SJSA1 (cell line): ENCODE measurements around the gene DCHS1. TPM values are rescaled to one million over a fixed set of nuclear protein-coding genes. Genes with fewer than 3 reads are reported as not detected.
A peak's percentile ranks its signal among the peaks of the same experiment; 100 is the strongest.

Experiments
- DNase-seq, 2 experiments: peaks; one replicate each; pipeline ENCODE4 v3.0.0-alpha.2; 2015 to 2020; ENCODE audit warnings: low spot score in 2 of 2, low read depth in 1 of 2
- H3K27ac ChIP-seq: fragments of 250-450 bp; sonication (Bioruptor Pico); 2 replicates; pipeline ENCODE4 v1.5.1; 2020; ENCODE audit warnings: mild to moderate bottlenecking, moderate library complexity
- H3K27me3 ChIP-seq: fragments of 250-450 bp; sonication (Bioruptor Pico); replicated peaks from 2 replicates; pipeline ENCODE4 v1.5.1; 2020; ENCODE audit warnings: mild to moderate bottlenecking, moderate library complexity
- H3K36me3 ChIP-seq: fragments of 250-450 bp; sonication (Bioruptor Pico); 2 replicates; pipeline ENCODE4 v1.5.1; 2020; ENCODE audit warnings: mild to moderate bottlenecking
- H3K4me1 ChIP-seq: fragments of 250-450 bp; sonication (Bioruptor Pico); replicated peaks from 2 replicates; pipeline ENCODE4 v1.6.1; 2021; ENCODE audit warnings: mild to moderate bottlenecking
- H3K4me3 ChIP-seq: fragments of 250-450 bp; sonication (Bioruptor Pico); 2 replicates; pipeline ENCODE4 v1.5.1; 2020; ENCODE audit warnings: mild to moderate bottlenecking
- H3K9me3 ChIP-seq: fragments of 250-450 bp; sonication (Bioruptor Pico); replicated peaks from 2 replicates; pipeline ENCODE4 v1.5.1; 2020; ENCODE audit warnings: mild to moderate bottlenecking
- total RNA-seq: library from RNA; depleted of rRNA; stranded (reverse); fragments of >200 nt; shearing (Covaris generic); gene quantifications from 2 replicates; pipeline ENCODE4 v1.2.3, GENCODE V29; 2014

The DCHS1 gene
- total RNA-seq, 1 experiment from 2014 or later: 12.0 TPM

GRCh38 chr11:6663794-6664469 lies 8.3 kb upstream of the DCHS1 start:
- Histone ChIP-seq H3K9me3 (no peaks in the 10 kb centered on the region), H3K4me3 (no peak overlapping the region), H3K36me3 (no peaks in the 10 kb centered on the region), H3K27ac (no peak overlapping the region), H3K4me1 (no peaks in the 10 kb centered on the region), H3K27me3 (no peaks in the 10 kb centered on the region)
- no peak for DNase-seq

GRCh38 chr11:6660712-6661111 lies 5.1 kb upstream of the DCHS1 start:
- H3K36me3 ChIP-seq: no peaks in the 10 kb centered on the region
- no peak overlapping the region for H3K27ac ChIP-seq
- H3K4me3 ChIP-seq: no peak overlapping the region
- H3K9me3 ChIP-seq: no peaks in the 10 kb centered on the region
- no peak for DNase-seq
- no peaks in the 10 kb centered on the region for H3K27me3 ChIP-seq
- H3K4me1 ChIP-seq: no peaks in the 10 kb centered on the region; the same call in 1 of the 2 replicates

- Histone ChIP-seq H3K9me3 (no peaks in the 10 kb centered on the region), H3K27me3 (no peaks in the 10 kb centered on the region), H3K27ac (no peak overlapping the region), H3K4me1 (no peaks in the 10 kb centered on the region; the same call in none of the 2 replicates), H3K4me3 (no peak overlapping the region), H3K36me3 (no peaks in the 10 kb centered on the region)
- no peak for DNase-seq
Measured at GRCh38 chr11:6658647-6659046, 3.0 kb upstream of the DCHS1 start.

GRCh38 chr11:6657346-6657745 lies 1.7 kb upstream of the DCHS1 start:
- Histone ChIP-seq H3K36me3 (no peaks in the 10 kb centered on the region), H3K9me3 (no peaks in the 10 kb centered on the region), H3K27me3 (no peaks in the 10 kb centered on the region), H3K4me1 (no peaks in the 10 kb centered on the region; the same call in none of the 2 replicates), H3K27ac (no peak overlapping the region), H3K4me3 (no peak overlapping the region)
- DNase-seq: no peak

- Histone ChIP-seq H3K27ac (no peak overlapping the region), H3K4me3 (no peak overlapping the region), H3K9me3 (no peaks in the 10 kb centered on the region), H3K27me3 (no peaks in the 10 kb centered on the region), H3K4me1 (no peaks in the 10 kb centered on the region; the same call in none of the 2 replicates), H3K36me3 (no peaks in the 10 kb centered on the region)
- DNase-seq: no peak
Measured at GRCh38 chr11:6656936-6657335, 1.3 kb upstream of the DCHS1 start.

GRCh38 chr11:6656584-6656915 lies 941 bp upstream of the DCHS1 start:
- no peak overlapping the region for H3K27ac ChIP-seq
- H3K27me3 ChIP-seq: no peaks in the 10 kb centered on the region
- H3K4me3 ChIP-seq: no peak overlapping the region
- H3K36me3 ChIP-seq: no peaks in the 10 kb centered on the region
- H3K9me3 ChIP-seq: no peaks in the 10 kb centered on the region
- DNase-seq: no peak
- no peaks in the 10 kb centered on the region; the same call in none of the 2 replicates for H3K4me1 ChIP-seq

- H3K36me3 ChIP-seq: no peaks in the 10 kb centered on the region
- H3K27ac ChIP-seq: no peak overlapping the region
- no peaks in the 10 kb centered on the region for H3K27me3 ChIP-seq
- no peaks in the 10 kb centered on the region; the same call in none of the 2 replicates for H3K4me1 ChIP-seq
- peak overlapping the region; percentile 41 for H3K4me3 ChIP-seq
- no peaks in the 10 kb centered on the region for H3K9me3 ChIP-seq
- no peak for DNase-seq
Measured at GRCh38 chr11:6655020-6655789, 404 bp downstream of the DCHS1 start.

- Histone ChIP-seq H3K4me1 (no peaks in the 10 kb centered on the region; the same call in none of the 2 replicates), H3K9me3 (no peaks in the 10 kb centered on the region), H3K27me3 (no peaks in the 10 kb centered on the region), H3K36me3 (no peaks in the 10 kb centered on the region), H3K27ac (no peak overlapping the region), H3K4me3 (peak overlapping the region; percentile 41)
- no peak for DNase-seq
Measured at GRCh38 chr11:6654281-6655019, 1.2 kb downstream of the DCHS1 start.

GRCh38 chr11:6653656-6654055 lies 2.0 kb downstream of the DCHS1 start:
- no peak overlapping the region for H3K27ac ChIP-seq
- no peak overlapping the region for H3K4me3 ChIP-seq
- no peaks in the 10 kb centered on the region for H3K9me3 ChIP-seq
- no peaks in the 10 kb centered on the region for H3K36me3 ChIP-seq
- DNase-seq: no peak
- no peaks in the 10 kb centered on the region; the same call in none of the 2 replicates for H3K4me1 ChIP-seq
- no peaks in the 10 kb centered on the region for H3K27me3 ChIP-seq

- Histone ChIP-seq H3K4me3 (no peak overlapping the region), H3K36me3 (no peaks in the 10 kb centered on the region), H3K4me1 (no peaks in the 10 kb centered on the region; the same call in none of the 2 replicates), H3K27ac (no peak overlapping the region), H3K27me3 (no peaks in the 10 kb centered on the region), H3K9me3 (no peaks in the 10 kb centered on the region)
- DNase-seq: no peak
Measured at GRCh38 chr11:6653097-6653496, 2.5 kb downstream of the DCHS1 start.

GRCh38 chr11:6652182-6652581 lies 3.4 kb downstream of the DCHS1 start:
- H3K4me3 ChIP-seq: no peak overlapping the region
- H3K27ac ChIP-seq: no peak overlapping the region
- H3K9me3 ChIP-seq: no peaks in the 10 kb centered on the region
- H3K36me3 ChIP-seq: no peaks in the 10 kb centered on the region
- H3K4me1 ChIP-seq: no peaks in the 10 kb centered on the region; the same call in none of the 2 replicates
- no peak for DNase-seq
- no peaks in the 10 kb centered on the region for H3K27me3 ChIP-seq

- Histone ChIP-seq H3K9me3 (no peaks in the 10 kb centered on the region), H3K4me1 (no peaks in the 10 kb centered on the region; the same call in none of the 2 replicates), H3K36me3 (no peaks in the 10 kb centered on the region), H3K4me3 (no peak overlapping the region), H3K27ac (no peak overlapping the region), H3K27me3 (no peaks in the 10 kb centered on the region)
- DNase-seq: no peak
Measured at GRCh38 chr11:6650980-6651379, 4.6 kb downstream of the DCHS1 start.

GRCh38 chr11:6650104-6650503 lies 5.5 kb downstream of the DCHS1 start:
- Histone ChIP-seq H3K27me3 (no peaks in the 10 kb centered on the region), H3K4me1 (no peaks in the 10 kb centered on the region; the same call in 1 of the 2 replicates), H3K4me3 (no peak overlapping the region), H3K9me3 (no peaks in the 10 kb centered on the region), H3K27ac (no peak overlapping the region), H3K36me3 (no peaks in the 10 kb centered on the region)
- no peak for DNase-seq

GRCh38 chr11:6648501-6648900 lies 7.1 kb downstream of the DCHS1 start:
- Histone ChIP-seq H3K9me3 (no peaks in the 10 kb centered on the region), H3K4me3 (no peak overlapping the region), H3K27ac (no peak overlapping the region), H3K36me3 (no peaks in the 10 kb centered on the region), H3K27me3 (no peaks in the 10 kb centered on the region), H3K4me1 (no peaks in the 10 kb centered on the region)
- DNase-seq: no peak
